Kidney glomerular epithelial cell (primary cell): ENCODE results near the gene RNPEP.
"Not testable (repeated sequence)": the region's sequence is repeated elsewhere in the genome, so short reads cannot be mapped to it uniquely, and the experiment has no call there.

ENCODE experiments used
- DNase-seq: peaks from one replicate; lab custom pipeline; 2025; lab: John Stamatoyannopoulos, UW

Gene RNPEP

GRCh38 chr1:202036595-202037387 lies 54.3 kb downstream of the RNPEP start:
- DNase-seq, result no peak

GRCh38 chr1:202037706-202038296 lies 55.4 kb downstream of the RNPEP start:
- peak; percentile 28 for DNase-seq

GRCh38 chr1:202038688-202039346 lies 56.4 kb downstream of the RNPEP start:
- DNase-seq, result no peak

GRCh38 chr1:202045705-202046104 lies 63.3 kb downstream of the RNPEP start:
- DNase-seq, result no peak

- DNase-seq, result no peak
These were observed 63.8 kb downstream of the RNPEP start for GRCh38 chr1:202046227-202046626.

GRCh38 chr1:202046748-202047708 lies 64.6 kb downstream of the RNPEP start:
- DNase-seq, result no peak

- DNase-seq, result no peak
These were observed 65.5 kb downstream of the RNPEP start for GRCh38 chr1:202047977-202048376.

- no peak for DNase-seq
These were observed 66.7 kb downstream of the RNPEP start for GRCh38 chr1:202049129-202049528.

GRCh38 chr1:202054094-202054493 lies 71.6 kb downstream of the RNPEP start:
- DNase-seq, result no peak

GRCh38 chr1:202054673-202055072 lies 72.2 kb downstream of the RNPEP start:
- DNase-seq, result not testable (repeated sequence)
